Kidney tubule cell (primary cell): ENCODE data around the gene ATP6V1C2.
"Not testable (repeated sequence)": the region's sequence is repeated elsewhere in the genome, so short reads cannot be mapped to it uniquely, and the experiment has no call there.

Source experiments
- DNase-seq: peaks from one replicate; pipeline ENCODE4 v3.0.0-alpha.2; 2018; ENCODE audit warnings: low spot score

The ATP6V1C2 gene

GRCh38 chr2:10813163-10814138, 92.0 kb downstream of the ATP6V1C2 start:
- DNase-seq: not testable (repeated sequence)

DNA sequence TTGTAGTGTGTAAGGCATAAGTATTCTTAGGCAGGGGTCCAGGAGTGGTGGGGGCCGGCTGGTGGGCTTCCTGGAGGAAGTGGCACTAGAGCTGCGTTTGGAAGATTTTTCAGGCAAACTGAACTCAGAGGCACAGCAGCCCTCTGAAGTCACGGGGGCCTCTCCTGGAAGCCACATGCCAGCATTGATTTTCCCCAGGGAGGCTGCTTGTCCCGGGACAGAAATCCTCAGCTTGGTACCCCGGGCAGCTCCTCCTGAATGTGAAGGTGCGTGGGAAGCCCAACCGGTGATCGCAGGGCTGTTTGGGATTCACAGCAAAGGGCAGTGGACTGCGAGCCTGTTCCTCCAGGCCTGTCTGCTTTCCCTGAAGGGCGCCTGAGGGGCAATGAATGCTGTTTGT, 92.7 kb downstream of the ATP6V1C2 start:
- no peak for DNase-seq

GRCh38 chr2:10814571-10815331, 93.3 kb downstream of the ATP6V1C2 start:
- DNase-seq: no peak

GRCh38 chr2:10817413-10817812, 96.0 kb downstream of the ATP6V1C2 start:
- no peak for DNase-seq

DNA sequence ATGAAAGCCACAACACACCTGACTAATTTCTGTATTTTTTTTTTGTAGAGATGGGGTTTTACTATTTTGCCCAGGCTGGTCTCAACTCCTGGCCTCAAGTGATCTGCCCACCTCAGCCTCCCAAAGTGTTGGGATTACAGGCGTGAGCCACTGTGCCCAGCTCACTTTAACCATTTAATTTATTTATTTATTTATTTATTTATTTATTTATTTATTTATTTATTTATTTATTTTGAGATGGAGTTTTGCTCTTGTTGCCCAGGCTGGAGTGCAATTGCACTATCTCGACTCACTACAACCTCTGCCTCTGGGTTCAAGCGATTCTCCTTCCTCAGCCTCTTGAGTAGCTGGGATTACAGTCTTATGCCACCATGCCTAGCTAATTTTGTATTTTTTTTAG, 96.9 kb downstream of the ATP6V1C2 start:
- not testable (repeated sequence) for DNase-seq

DNA sequence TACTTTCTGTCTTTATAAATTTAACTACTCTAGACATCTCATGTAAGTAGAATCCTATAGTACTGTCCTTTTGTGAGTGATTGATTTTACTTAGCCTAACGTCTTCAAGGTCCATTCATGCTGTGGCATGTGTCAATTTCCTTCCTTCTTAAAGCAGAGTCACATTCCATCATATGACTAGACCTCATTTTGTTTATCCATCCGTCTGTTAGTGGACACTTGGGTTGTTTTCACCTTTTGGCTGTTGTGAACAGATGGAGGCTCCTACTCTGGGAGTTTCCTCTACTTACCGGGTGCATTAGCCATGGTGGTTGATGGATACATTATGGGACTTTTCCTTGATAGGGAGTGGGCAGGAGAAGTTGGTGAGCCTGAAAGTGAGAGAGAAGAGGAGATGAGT, 97.6 kb downstream of the ATP6V1C2 start:
- no peak for DNase-seq

DNA sequence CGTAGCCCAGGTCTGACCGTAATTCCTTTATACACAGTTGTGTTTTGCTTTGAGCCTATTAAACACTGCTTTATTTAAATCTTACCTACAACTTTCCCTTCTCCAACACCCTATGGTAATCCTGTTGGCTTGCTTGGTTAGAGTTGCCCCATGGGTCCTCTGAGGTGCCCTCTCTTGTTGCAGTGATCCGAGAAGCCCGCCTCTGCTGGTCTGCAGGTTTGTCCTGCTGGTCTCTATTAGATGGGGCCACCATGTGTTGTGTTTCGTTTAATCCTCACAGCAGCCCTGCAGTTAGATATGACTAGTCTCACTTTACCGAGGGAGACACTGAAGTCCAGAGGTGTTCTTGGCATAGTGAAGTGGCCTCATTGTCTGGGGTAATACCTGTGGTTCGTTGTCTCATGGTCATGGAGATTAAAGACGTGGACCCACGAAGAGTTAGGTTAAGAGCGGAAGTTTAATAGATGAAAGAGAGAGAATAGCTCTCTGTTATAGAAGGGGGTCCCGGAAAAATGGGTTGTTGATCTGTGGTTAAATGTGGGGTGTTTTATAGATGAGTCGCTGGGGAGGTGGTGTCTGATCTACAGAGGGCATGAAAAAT, 98.4 kb downstream of the ATP6V1C2 start:
- DNase-seq: no peak

- no peak for DNase-seq
These were observed 99.1 kb downstream of the ATP6V1C2 start for GRCh38 chr2:10820562-10820961.

DNA sequence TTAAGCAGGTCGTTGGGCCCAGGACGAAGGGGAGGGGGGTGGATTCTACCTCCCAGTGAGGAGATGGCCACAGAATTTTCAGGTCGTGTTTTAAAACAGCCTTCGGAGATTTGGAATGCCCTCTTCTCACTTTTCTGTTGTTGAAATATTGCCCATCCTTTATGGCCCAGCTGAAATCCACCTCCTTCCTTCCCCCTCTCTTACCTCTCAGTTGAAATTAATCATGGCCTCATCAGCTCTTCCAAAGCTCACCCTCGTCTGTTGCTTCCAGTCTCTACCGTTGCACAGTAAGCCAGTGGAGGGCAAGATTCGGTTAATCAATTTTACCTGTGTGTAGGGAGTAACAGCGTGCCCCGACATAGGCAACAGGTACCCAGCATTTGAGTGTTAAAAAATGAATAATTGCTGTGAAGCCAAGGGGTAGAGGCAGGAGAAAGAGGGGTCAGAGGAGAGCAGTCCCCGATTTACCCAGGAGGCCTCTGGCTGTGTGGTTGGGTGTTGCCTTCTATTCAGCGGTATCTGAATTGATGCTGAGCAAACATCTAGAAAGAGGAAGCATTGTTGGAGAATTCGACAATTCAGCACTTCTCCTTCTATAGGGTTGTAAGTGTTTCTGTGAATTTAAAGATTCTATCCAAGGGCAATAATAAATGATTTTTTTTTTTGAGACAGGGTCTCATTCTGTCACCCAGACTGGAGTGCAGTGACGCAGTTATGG, 99.7 kb downstream of the ATP6V1C2 start:
- DNase-seq: no peak

- DNase-seq: no peak
These were observed 102.8 kb downstream of the ATP6V1C2 start for GRCh38 chr2:10824191-10824590.

- DNase-seq: no peak
These were observed 104.6 kb downstream of the ATP6V1C2 start for GRCh38 chr2:10826026-10826425.

DNA sequence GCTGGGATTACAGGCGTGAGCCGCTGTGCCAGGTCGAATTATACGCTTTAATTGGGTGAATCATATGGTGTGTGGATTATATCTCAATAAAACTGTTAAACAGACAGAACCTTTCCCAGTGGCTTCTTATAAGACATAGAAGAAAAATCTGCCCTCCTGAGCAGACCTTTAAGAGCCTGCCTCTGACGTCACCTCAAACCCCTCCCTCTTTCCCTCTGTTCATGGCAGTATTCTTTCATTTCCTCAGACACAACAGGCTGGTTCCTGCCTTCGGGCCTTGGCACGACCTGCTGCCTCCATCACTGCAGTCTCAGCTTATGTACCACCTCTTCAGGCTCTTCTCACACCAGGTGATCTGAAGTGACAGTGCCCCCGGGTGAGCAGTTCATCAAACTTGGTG, 105.2 kb downstream of the ATP6V1C2 start:
- no peak for DNase-seq

DNA sequence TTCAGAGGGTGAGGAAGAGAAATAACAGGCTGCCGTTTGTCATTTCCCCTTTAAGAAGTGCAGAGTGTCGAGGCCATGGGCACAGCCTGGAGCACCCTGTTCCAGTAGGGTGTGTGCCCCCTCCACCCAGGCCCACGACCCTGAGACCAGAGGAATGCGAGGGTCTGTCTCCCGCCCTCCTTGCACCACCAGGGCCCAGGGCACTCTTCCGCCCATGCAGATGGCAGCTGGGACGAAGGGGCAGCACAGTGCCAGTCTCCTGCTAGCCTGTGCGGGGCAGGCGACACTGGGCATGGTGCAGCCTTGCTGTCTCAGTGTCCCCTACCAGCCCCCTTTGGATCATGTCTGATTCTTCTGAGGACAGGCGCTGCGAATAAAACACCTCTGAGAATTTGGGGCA, 106.9 kb downstream of the ATP6V1C2 start:
- no peak for DNase-seq

DNA sequence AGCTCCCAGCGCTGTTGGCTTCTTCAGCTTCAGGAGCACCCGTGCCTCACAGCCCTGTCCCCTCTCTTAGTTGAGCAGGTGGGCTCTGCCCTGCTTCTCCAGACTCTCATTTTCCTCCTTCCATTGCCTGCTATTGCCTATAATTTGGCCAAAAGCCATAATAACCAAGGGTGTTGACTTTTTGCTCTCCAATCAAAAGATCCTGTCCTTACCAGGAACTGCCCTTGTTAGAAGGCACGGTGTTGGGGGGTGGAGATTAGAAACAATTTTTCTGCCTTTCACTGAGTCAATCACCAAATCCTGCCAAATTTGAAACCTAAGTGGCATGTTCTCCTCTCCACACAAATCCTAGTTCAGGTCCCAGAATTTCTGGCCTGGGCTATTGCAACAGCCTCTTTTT, 107.9 kb downstream of the ATP6V1C2 start:
- DNase-seq: no peak

GRCh38 chr2:10830203-10830602, 108.8 kb downstream of the ATP6V1C2 start:
- no peak for DNase-seq

GRCh38 chr2:10830641-10831399, 109.4 kb downstream of the ATP6V1C2 start:
- DNase-seq: no peak

DNA sequence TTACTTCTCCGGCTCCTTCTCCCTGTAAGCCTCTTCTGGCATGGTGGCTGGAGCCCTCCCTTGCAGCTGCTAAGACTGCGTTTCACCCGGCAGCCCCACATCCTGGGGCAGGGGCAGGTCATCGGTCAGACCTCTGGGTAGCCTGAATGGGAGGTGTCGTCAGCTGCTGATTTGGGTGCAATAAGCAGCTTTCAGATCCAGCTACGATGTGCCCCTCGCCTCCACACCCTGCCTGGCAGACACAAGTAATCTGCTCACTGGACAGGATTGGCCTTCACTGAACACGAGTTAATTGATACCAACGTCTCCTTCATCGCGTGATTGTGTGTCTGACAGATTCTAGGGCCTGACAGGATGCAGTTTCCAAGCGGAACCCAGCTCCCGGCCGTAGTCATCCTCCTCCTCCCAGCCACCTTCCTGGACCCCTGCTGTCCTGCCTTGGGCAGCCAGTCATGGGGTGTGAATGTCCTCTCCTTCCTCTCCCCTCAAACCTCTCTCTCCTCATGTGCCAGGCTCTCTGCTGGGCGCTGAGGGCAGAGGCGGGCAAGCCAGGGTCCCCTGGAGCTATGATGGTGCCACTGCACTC, 110.1 kb downstream of the ATP6V1C2 start:
- no peak for DNase-seq

DNA sequence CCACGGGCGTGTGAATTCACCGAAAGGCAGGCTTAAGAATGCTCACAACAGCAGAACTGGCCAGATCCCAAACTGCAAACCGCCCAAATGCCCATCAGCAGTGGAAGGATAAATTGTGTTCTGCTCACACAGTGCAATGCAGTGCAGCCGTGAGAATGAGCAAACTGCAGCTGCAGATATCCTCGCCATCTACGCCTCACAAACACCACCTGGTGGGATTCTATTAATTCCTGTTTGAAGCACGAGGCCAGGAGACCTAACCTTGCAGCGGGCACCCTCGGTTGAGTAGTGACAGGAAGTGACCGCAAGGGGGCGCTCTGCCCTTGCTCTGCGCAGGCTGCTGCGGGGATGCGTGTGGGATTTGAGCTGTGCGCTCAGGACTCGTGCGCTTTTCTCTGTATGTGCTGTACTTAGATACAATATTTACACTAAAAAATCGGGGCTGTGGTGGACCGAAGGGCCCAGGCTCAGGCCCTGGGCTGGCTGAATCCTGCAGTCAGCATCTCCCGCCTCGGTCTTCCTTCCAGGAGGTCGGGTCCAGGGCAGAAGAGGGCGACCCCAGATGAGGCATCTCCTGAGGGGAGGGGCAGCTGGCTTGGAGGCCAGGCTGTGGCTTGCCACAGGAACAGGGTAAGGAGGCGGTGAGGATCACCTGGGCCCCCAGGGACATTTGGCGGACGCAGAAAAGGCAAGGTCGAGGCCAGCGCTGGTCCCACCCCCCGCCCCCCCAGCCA, 110.9 kb downstream of the ATP6V1C2 start:
- peak; percentile 75 for DNase-seq

DNA sequence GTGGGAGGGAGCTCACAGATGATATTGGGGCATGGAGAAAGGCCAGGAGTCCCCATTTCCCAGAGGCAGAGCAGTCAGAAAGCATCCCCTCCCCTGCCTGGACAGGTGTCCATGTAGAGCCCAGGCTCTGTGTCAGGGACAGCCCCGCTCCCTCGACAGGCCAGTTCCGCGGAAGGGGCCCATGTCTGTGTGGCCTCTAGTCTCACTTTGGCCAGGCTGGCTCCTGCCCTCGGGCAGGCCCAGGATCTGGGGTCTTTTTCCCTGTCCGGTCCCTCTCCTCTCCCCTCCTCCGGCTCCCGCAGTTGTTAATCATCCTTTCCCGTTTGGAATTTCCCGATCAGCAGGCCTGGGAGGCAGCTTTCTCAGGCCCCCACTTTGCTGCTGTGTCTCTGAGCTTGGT, 111.6 kb downstream of the ATP6V1C2 start:
- no peak for DNase-seq

- DNase-seq: no peak
These were observed 112.7 kb downstream of the ATP6V1C2 start for GRCh38 chr2:10834068-10834655.
